ENCODE data around the gene ST7L.

DNA sequence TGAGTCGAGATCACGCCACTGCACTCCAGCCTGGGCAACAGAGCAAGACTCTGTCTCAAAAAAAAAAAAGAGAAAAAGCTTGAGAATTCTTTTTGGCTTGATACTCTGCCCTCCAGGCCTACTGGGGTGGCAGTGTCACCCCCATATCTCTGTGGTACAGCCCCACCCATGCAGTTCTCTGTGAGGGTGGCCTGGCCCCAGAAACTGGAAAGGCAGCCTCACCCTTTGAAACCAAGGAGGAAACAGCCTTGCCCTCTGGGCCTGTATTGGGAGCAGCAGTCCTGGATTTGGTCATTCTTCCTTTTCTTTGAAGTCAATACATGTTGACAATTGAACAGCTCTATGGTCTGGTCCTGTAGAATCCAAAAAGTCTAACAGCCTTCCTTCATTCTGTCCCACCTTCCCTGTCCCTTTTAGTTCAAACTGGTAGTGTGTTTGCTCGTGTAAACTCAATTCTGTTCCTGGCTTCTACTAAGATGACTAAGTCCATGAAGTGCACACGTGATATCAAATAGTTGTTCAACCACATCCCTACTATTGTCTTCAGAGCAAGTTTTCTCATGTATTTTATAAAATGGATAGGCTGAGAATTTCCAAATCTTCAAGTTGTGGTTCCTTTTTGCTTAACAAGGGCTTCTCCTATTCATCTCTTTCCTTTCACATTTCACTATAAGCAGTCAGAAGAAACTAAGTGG, 13.2 kb downstream of the ST7L start:
- TF ChIP-seq, protein P1, sequence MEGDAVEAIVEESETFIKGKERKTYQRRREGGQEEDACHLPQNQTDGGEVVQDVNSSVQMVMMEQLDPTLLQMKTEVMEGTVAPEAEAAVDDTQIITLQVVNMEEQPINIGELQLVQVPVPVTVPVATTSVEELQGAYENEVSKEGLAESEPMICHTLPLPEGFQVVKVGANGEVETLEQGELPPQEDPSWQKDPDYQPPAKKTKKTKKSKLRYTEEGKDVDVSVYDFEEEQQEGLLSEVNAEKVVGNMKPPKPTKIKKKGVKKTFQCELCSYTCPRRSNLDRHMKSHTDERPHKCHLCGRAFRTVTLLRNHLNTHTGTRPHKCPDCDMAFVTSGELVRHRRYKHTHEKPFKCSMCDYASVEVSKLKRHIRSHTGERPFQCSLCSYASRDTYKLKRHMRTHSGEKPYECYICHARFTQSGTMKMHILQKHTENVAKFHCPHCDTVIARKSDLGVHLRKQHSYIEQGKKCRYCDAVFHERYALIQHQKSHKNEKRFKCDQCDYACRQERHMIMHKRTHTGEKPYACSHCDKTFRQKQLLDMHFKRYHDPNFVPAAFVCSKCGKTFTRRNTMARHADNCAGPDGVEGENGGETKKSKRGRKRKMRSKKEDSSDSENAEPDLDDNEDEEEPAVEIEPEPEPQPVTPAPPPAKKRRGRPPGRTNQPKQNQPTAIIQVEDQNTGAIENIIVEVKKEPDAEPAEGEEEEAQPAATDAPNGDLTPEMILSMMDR (IDR thresholded peaks at IDR 0.05): no peak
- TF ChIP-seq POLR2A (IDR thresholded peaks at IDR 0.05): no peak

All from uterus (tissue), 2 donors.